SK-N-SH treated with all-trans-retinoic acid at 6 μM for 48 hours (cell line): ENCODE results near the gene F5.
A peak's percentile ranks its signal among the peaks of the same experiment; 100 is the strongest.

Source experiments
- ATAC-seq: fragments of 200-7000 bp; cut with Tn5 transposase; 3 replicates; pipeline ENCODE4 v1.9.1; 2020; ENCODE audit warnings: mild to moderate bottlenecking, moderate library complexity
- ARNTL ChIP-seq: fragments of 450-650 bp; formaldehyde crosslinking; IDR thresholded peaks from 2 replicates; pipeline ENCODE4 v1.5.0; 2020; ENCODE audit warnings: low read depth, mild to moderate bottlenecking, moderate library complexity, borderline replicate concordance
- BACH2 ChIP-seq: fragments of 250-450 bp; sonication (Bioruptor Pico); IDR thresholded peaks from 2 replicates; pipeline ENCODE4 v1.9.0; 2021; ENCODE audit warnings: mild to moderate bottlenecking, borderline replicate concordance
- CSDC2 ChIP-seq: fragments of 250-450 bp; sonication (Bioruptor Pico); IDR thresholded peaks from 2 replicates; pipeline ENCODE4 v1.5.0; 2020; ENCODE audit warnings: mild to moderate bottlenecking, moderate library complexity
- ESRRG ChIP-seq: fragments of 250-450 bp; sonication (Bioruptor Pico); IDR thresholded peaks from 2 replicates; pipeline ENCODE4 v1.6.1; 2021; ENCODE audit warnings: mild to moderate bottlenecking
- GLIS3 ChIP-seq: fragments of 250-450 bp; sonication (Bioruptor Pico); IDR thresholded peaks from 2 replicates; pipeline ENCODE4 v1.5.0; 2020; ENCODE audit warnings: mild to moderate bottlenecking, moderate library complexity
- OSR1 ChIP-seq: fragments of 250-450 bp; sonication (Bioruptor Pico); IDR thresholded peaks from 2 replicates; pipeline ENCODE4 v1.8.0; 2022; ENCODE audit warnings: moderate library complexity, mild to moderate bottlenecking, inconsistent platforms
- ZC3H10 ChIP-seq: fragments of 250-450 bp; sonication (Bioruptor Pico); IDR thresholded peaks from 2 replicates; pipeline ENCODE4 v1.5.1; 2021; ENCODE audit warnings: mild to moderate bottlenecking, moderate library complexity
- ZFP3 ChIP-seq: fragments of 250-450 bp; sonication (Bioruptor Pico); IDR thresholded peaks from 2 replicates; pipeline ENCODE4 v1.5.0; 2020; ENCODE audit warnings: mild to moderate bottlenecking, moderate library complexity
- ZFP30 ChIP-seq: fragments of 450-650 bp; formaldehyde crosslinking; IDR thresholded peaks from 2 replicates; pipeline ENCODE4 v1.5.0; 2022; ENCODE audit warnings: mild to moderate bottlenecking, moderate library complexity
- ZNF565 ChIP-seq: fragments of 450-650 bp; formaldehyde crosslinking; conservative IDR thresholded peaks from 2 replicates; pipeline ENCODE4 v1.5.0; 2020; ENCODE audit warnings: low read depth, mild to moderate bottlenecking, moderate library complexity
- ZNF8 ChIP-seq: fragments of 450-650 bp; formaldehyde crosslinking; IDR thresholded peaks from 2 replicates; pipeline ENCODE4 v1.5.0; 2020; ENCODE audit warnings: mild to moderate bottlenecking, moderate library complexity
- TF ChIP-seq, protein P1 (sequence below): fragments of 250-450 bp; sonication (Bioruptor Pico); IDR thresholded peaks from 2 replicates; pipeline ENCODE4 v1.8.0; 2020; ENCODE audit warnings: mild to moderate bottlenecking, moderate library complexity, borderline replicate concordance
- TF ChIP-seq, protein P2 (sequence below): fragments of 250-450 bp; sonication (Bioruptor Pico); IDR thresholded peaks from 2 replicates; pipeline ENCODE4 v1.5.0; 2020; ENCODE audit warnings: mild to moderate bottlenecking, moderate library complexity
- TF ChIP-seq, protein P3 (sequence below): fragments of 250-450 bp; sonication (Bioruptor Pico); IDR thresholded peaks from 2 replicates; pipeline ENCODE4 v1.5.1; 2020; ENCODE audit warnings: low read depth, mild to moderate bottlenecking, moderate library complexity
- TF ChIP-seq, protein P4 (sequence below): fragments of 250-450 bp; sonication (Bioruptor Pico); IDR thresholded peaks from 2 replicates; pipeline ENCODE4 v1.8.0; 2021; ENCODE audit warnings: low read depth, mild to moderate bottlenecking, moderate library complexity, borderline replicate concordance

F5 gene

DNA sequence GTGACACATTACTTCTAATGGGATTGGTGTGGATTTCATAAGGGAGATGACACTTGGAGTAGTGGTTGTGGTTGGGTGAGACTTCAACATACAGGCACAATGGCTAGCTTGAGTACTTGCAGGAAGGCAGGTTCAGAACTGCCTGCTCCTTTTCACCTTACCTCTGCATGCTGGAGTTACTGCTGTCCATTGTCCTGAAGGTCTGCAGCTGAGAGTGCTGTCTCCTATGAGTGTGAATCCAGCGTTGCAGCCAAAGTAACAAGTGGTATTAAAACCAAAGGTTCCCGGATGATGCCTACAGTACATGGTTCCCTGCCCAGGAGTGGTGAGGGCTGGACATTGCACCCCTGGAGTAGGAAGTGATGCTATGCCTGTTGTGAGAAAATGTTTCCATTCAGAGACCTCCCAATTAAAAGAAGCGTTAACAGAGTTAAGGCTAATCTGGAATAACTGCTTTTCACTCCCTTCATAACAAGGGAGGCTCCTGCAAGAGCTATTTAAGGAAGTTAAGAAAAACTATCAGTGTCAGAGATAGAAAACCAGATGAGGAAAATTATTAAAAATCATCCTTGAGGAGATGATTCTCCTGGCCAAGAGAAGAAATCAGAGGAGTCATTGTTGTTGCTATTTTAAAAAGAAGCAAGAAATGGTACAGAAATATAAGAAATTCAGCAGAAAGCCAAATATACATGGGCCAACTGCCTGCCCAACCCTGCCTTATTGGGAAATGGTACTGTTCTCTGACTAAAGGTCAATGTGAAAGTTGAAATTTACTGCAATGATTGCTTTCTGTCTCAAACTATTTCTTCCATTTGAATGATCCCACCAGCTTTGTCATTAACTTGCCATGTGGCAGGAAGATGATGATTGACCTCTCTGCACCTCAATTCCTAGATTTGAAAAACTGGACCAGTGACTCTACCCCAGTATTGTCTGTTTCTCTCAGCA lies 9.8 kb upstream of the F5 start:
- peak; percentile 81 for ATAC-seq
- TF ChIP-seq ZC3H10: no peak
- no peak for TF ChIP-seq GLIS3 (CRISPR knock-in tag)
- TF ChIP-seq, protein P1, sequence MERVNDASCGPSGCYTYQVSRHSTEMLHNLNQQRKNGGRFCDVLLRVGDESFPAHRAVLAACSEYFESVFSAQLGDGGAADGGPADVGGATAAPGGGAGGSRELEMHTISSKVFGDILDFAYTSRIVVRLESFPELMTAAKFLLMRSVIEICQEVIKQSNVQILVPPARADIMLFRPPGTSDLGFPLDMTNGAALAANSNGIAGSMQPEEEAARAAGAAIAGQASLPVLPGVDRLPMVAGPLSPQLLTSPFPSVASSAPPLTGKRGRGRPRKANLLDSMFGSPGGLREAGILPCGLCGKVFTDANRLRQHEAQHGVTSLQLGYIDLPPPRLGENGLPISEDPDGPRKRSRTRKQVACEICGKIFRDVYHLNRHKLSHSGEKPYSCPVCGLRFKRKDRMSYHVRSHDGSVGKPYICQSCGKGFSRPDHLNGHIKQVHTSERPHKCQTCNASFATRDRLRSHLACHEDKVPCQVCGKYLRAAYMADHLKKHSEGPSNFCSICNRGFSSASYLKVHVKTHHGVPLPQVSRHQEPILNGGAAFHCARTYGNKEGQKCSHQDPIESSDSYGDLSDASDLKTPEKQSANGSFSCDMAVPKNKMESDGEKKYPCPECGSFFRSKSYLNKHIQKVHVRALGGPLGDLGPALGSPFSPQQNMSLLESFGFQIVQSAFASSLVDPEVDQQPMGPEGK (CRISPR knock-in tag): no peak
- TF ChIP-seq ZNF8: no peak
- TF ChIP-seq ARNTL (CRISPR knock-in tag): no peak
- TF ChIP-seq OSR1 (CRISPR knock-in tag): no peak
- no peak for TF ChIP-seq ZFP30 (CRISPR knock-in tag)
- no peak for TF ChIP-seq BACH2 (CRISPR knock-in tag)

DNA sequence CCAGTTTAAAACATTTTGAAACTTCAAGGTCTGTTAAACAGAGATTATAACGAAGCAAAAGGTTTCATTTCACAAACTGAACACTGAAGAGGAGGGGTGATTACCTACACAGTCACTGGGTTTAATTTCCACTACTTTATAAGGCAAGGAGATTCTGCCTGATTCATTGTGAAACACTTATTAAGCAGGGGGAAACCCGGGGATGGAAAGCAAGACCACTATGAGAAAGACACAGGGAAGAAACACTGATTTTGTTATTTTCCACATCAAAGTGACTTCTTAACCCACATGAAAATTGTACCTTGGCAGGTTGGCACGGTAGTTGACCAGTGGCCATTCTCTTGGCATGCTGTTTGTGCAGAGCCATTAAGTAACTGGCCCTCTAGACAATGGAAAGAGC lies 8.1 kb upstream of the F5 start:
- no peak for ATAC-seq

DNA sequence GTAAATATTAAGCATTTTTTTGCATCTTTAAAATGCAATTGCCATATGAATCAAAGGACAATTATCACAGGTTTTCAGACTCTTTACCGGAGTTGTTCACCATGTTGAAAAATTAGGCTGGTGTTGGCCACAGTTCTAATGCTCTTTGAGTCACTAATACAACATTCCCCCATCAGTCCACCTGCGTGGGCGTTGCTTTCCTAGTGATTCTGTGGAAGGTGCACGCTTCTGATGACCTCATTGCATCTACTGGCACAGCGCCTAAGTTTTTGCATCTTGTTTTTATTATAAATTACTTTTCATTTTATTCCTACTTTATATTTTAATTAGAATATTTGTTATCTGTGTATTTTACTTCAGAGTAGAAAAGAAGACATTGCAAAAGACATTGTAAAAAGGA lies 4.7 kb upstream of the F5 start:
- TF ChIP-seq OSR1 (CRISPR knock-in tag): no peak
- no peak for ATAC-seq

More for the DNA sequence above, 8.1 kb upstream of the F5 start:
- TF ChIP-seq ZFP3 (CRISPR knock-in tag): no peak
- TF ChIP-seq, protein P2, sequence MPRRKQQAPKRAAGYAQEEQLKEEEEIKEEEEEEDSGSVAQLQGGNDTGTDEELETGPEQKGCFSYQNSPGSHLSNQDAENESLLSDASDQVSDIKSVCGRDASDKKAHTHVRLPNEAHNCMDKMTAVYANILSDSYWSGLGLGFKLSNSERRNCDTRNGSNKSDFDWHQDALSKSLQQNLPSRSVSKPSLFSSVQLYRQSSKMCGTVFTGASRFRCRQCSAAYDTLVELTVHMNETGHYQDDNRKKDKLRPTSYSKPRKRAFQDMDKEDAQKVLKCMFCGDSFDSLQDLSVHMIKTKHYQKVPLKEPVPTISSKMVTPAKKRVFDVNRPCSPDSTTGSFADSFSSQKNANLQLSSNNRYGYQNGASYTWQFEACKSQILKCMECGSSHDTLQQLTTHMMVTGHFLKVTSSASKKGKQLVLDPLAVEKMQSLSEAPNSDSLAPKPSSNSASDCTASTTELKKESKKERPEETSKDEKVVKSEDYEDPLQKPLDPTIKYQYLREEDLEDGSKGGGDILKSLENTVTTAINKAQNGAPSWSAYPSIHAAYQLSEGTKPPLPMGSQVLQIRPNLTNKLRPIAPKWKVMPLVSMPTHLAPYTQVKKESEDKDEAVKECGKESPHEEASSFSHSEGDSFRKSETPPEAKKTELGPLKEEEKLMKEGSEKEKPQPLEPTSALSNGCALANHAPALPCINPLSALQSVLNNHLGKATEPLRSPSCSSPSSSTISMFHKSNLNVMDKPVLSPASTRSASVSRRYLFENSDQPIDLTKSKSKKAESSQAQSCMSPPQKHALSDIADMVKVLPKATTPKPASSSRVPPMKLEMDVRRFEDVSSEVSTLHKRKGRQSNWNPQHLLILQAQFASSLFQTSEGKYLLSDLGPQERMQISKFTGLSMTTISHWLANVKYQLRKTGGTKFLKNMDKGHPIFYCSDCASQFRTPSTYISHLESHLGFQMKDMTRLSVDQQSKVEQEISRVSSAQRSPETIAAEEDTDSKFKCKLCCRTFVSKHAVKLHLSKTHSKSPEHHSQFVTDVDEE: no peak
- TF ChIP-seq OSR1 (CRISPR knock-in tag): no peak
- no peak for TF ChIP-seq BACH2 (CRISPR knock-in tag)
- no peak for TF ChIP-seq ARNTL (CRISPR knock-in tag)
- no peak for TF ChIP-seq ESRRG (CRISPR knock-in tag)
- TF ChIP-seq, protein P1 (CRISPR knock-in tag): no peak
- TF ChIP-seq ZNF8: no peak
- no peak for TF ChIP-seq ZNF565 (CRISPR knock-in tag)
- TF ChIP-seq CSDC2: no peak
- TF ChIP-seq, protein P3, sequence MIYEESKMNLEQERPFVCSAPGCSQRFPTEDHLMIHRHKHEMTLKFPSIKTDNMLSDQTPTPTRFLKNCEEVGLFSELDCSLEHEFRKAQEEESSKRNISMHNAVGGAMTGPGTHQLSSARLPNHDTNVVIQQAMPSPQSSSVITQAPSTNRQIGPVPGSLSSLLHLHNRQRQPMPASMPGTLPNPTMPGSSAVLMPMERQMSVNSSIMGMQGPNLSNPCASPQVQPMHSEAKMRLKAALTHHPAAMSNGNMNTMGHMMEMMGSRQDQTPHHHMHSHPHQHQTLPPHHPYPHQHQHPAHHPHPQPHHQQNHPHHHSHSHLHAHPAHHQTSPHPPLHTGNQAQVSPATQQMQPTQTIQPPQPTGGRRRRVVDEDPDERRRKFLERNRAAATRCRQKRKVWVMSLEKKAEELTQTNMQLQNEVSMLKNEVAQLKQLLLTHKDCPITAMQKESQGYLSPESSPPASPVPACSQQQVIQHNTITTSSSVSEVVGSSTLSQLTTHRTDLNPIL (CRISPR knock-in tag): no peak

DNA sequence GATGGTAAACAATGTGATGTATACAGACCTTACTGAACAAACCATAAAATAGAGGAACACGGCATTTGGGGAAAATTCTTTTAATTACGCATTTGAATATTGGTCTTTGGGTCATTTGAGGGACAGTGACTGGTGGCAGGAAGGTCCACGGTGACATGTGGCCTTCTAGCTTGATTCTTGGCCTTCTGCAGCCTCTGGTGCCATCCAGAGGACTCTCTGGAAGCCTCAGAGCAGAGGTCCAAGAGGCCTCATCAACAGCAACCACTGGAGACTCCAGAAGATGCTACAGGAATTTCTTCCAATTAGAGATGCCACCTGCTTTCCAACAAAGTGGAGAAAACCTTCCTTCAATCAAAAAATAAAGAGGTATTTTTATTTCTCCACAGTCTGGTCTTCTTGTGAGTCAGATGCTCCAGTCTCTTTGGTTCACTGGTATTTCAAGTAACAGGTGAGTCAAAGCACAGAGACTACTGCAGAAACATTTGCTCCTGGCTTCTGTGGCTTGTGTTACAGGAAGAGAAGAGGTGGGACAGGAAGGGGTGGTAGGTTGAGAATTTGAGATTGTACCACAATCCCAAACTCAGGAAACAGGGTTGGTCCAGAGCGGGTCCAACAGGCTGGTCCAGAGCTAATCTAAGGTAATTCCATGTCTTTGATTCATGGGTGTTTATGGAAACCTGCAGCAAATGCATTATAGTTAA lies 2.7 kb upstream of the F5 start:
- no peak for TF ChIP-seq ZNF565 (CRISPR knock-in tag)
- TF ChIP-seq, protein P4, sequence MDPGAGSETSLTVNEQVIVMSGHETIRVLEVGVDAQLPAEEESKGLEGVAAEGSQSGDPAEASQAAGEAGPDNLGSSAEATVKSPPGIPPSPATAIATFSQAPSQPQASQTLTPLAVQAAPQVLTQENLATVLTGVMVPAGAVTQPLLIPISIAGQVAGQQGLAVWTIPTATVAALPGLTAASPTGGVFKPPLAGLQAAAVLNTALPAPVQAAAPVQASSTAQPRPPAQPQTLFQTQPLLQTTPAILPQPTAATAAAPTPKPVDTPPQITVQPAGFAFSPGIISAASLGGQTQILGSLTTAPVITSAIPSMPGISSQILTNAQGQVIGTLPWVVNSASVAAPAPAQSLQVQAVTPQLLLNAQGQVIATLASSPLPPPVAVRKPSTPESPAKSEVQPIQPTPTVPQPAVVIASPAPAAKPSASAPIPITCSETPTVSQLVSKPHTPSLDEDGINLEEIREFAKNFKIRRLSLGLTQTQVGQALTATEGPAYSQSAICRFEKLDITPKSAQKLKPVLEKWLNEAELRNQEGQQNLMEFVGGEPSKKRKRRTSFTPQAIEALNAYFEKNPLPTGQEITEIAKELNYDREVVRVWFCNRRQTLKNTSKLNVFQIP (CRISPR knock-in tag): no peak
- no peak for ATAC-seq
